ENCODE results near the gene CYTH4.

CYTH4 gene

GRCh38 chr22:37358386-37358785, 76.1 kb downstream of the CYTH4 start:
- TF ChIP-seq, protein P1, sequence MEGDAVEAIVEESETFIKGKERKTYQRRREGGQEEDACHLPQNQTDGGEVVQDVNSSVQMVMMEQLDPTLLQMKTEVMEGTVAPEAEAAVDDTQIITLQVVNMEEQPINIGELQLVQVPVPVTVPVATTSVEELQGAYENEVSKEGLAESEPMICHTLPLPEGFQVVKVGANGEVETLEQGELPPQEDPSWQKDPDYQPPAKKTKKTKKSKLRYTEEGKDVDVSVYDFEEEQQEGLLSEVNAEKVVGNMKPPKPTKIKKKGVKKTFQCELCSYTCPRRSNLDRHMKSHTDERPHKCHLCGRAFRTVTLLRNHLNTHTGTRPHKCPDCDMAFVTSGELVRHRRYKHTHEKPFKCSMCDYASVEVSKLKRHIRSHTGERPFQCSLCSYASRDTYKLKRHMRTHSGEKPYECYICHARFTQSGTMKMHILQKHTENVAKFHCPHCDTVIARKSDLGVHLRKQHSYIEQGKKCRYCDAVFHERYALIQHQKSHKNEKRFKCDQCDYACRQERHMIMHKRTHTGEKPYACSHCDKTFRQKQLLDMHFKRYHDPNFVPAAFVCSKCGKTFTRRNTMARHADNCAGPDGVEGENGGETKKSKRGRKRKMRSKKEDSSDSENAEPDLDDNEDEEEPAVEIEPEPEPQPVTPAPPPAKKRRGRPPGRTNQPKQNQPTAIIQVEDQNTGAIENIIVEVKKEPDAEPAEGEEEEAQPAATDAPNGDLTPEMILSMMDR (conservative IDR thresholded peaks at IDR 0.05; ENCODE audit: control insufficient read depth, insufficient read depth, low read depth, low read length): no peak
- DNase-seq (ENCODE audit: low read depth): no peak
- H3K4me3 ChIP-seq (ENCODE audit: control insufficient read depth, low read depth, low read length): no peak overlapping the region

GRCh38 chr22:37358917-37359316, 76.6 kb downstream of the CYTH4 start:
- no peak overlapping the region for H3K4me3 ChIP-seq (ENCODE audit: control insufficient read depth, low read depth, low read length)
- TF ChIP-seq, protein P1 (conservative IDR thresholded peaks at IDR 0.05; ENCODE audit: control insufficient read depth, insufficient read depth, low read depth, low read length): no peak
- DNase-seq (ENCODE audit: low read depth): no peak

DNA sequence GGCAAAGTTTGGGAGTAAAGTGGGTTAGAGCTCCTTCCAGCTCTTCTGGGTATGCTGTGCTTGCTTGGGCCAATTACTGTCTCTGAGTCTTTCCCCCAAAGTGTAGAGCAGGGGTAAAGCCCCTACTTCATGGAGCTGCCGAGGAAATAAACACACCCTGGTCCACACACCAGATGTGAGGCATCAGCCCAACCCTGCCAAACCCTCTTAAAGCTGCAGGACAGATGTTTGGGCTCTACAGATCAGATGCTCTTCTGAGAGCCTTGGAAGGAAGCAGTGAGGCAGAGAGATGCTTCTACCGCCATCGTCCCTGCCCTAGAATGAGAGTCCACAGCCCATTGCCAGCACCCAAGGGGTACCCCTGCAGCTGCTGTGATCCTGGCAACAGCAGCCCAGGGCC, 80.3 kb downstream of the CYTH4 start:
- H3K4me3 ChIP-seq (ENCODE audit: control insufficient read depth, low read depth, low read length): no peak overlapping the region
- TF ChIP-seq, protein P1 (conservative IDR thresholded peaks at IDR 0.05; ENCODE audit: control insufficient read depth, insufficient read depth, low read depth, low read length): no peak
- peak; percentile 23 for DNase-seq (ENCODE audit: low read depth)

GRCh38 chr22:37363261-37363992, 81.1 kb downstream of the CYTH4 start:
- TF ChIP-seq, protein P1 (conservative IDR thresholded peaks at IDR 0.05; ENCODE audit: control insufficient read depth, insufficient read depth, low read depth, low read length): no peak
- H3K4me3 ChIP-seq (ENCODE audit: control insufficient read depth, low read depth, low read length): no peak overlapping the region

More at GRCh38 chr22:37363261-37363992, 81.1 kb downstream of the CYTH4 start:
- no peak for DNase-seq (ENCODE audit: low read depth)

All from fibroblast of mammary gland (primary cell).